Measurements from ENCODE around the gene ZG16B.

ZG16B gene

GRCh38 chr16:2854700-2855309 lies 24.7 kb downstream of the ZG16B start:
- CTCF ChIA-PET, result interaction anchor here (0.5 to 1.7 kb wide), 6 partner anchors 8 to 153 kb away, joined by 3 to 5 read pairs (median 4); no protein-coding TSS in a partner anchor
- no peak for DNase-seq (ENCODE audit: low spot score)
- POLR2A ChIA-PET (ENCODE audit: low non-redundant PET), result no interaction called here
- peak; percentile 46 for TF ChIP-seq CTCF (conservative IDR thresholded peaks at IDR 0.05; ENCODE audit: low read depth)
- no peak overlapping the region; the same call in 1 of the 2 replicates for H3K27ac ChIP-seq

DNA sequence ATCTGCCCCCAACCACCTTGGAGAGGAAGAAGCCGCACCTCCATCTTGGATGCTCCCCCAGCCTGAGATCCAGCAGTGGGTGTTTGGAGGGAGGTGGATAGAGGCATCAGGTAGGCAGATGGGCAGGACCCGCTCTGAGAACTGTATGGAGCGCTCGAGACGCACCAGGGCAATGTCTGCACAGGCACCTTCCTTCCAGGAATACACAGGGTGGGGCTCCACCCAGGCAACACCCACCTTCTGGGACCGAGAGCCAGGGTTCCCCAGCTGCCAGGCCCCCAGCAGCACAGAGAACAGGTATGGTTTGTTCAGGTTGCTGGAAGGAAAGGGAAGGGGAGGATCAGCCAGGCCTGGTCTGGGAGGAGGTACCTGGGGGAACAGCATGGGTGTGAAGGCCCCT lies 25.4 kb downstream of the ZG16B start:
- H3K27ac ChIP-seq, result peak overlapping the region; percentile 62
- no peak for DNase-seq (ENCODE audit: low spot score)
- ChIA-PET CTCF (interaction anchor here (0.6 to 1.6 kb wide), 2 partner anchors 16 to 27 kb away, joined by 3 to 4 read pairs; no protein-coding TSS in a partner anchor), POLR2A (ENCODE audit: low non-redundant PET) (no interaction called here)
- TF ChIP-seq CTCF (conservative IDR thresholded peaks at IDR 0.05; ENCODE audit: low read depth), result no peak

DNA sequence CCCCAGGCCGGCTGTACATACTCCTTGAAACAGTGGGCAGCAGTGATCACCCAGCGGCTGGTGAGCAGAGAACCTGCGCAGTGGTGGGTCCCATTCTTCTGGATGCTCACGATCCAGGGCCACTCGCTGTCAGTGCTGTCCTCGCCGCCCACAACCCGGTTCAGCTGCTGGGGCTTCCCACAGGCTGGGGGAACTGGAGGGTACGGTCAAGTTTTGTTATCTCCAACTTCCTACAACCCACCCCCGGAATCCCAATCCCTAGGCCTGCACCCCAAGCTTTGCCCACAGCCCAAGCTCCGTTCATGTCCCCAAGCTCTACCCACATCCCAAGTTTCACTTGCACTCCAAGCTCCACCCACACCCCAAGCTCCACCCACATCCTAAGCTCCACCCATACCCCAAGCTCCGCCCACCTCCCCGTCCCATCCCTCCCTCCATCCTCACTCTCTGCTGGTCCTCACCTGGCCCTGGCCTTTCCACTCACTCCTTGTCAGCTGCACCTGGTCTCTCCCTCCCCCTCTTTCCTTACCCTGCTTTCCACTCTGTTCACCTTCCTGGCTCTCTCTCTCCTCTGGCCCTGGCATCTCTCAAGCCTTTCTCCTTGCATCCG lies 26.1 kb downstream of the ZG16B start:
- CTCF ChIA-PET, result interaction anchor here (0.6 to 1.6 kb wide), 3 partner anchors 14 to 26 kb away, joined by 3 to 4 read pairs (median 3); no protein-coding TSS in a partner anchor
- no peak for TF ChIP-seq CTCF (conservative IDR thresholded peaks at IDR 0.05; ENCODE audit: low read depth)
- DNase-seq (ENCODE audit: low spot score), result peak; percentile 64
- H3K27ac ChIP-seq, result peak overlapping the region; percentile 62
- POLR2A ChIA-PET (ENCODE audit: low non-redundant PET), result no interaction called here

DNA sequence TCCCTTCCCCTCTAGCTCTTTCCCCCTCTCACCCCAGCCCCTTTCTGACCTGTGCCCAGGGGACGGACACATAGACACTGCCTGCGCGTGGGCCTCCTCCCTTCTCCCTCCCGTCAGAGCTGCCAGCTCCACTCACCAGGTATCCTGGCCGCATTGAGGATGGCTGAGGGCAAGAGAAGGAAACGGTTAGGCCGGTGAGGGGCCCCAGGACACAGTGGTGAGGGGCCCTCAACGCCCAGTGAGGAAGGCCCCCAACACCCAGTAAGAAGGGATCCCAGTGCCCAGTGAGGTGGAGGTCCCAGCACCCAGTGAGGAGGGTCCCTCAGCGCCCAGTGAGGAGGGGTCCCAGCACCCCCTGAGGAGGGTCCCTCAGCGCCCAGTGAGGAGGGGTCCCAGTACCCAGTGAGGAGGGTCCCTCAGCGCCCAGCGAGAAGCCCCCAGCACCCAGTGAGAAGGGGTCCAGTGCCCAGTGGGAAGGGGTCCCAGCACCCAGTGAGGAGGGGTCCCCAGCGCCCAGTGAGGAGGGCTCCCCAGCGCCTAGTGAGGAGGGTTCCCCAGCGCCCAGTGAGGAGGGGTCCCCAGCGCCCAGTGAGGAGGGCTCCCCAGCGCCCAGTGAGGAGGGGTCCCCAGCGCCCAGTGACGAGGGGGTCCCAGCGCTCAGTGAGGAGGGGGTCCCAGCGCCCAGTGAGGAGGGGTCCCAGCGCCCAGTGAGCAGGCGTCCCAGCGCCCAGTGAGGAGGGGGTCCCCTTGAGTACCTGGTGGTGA lies 26.8 kb downstream of the ZG16B start:
- ChIA-PET CTCF (interaction anchor here (0.8 to 1.6 kb wide), 2 partner anchors 15 to 17 kb away, joined by 3 to 4 read pairs; no protein-coding TSS in a partner anchor), POLR2A (ENCODE audit: low non-redundant PET) (no interaction called here)
- no peak for TF ChIP-seq CTCF (conservative IDR thresholded peaks at IDR 0.05; ENCODE audit: low read depth)
- no peak for DNase-seq (ENCODE audit: low spot score)
- peak overlapping the region; percentile 62 for H3K27ac ChIP-seq

- POLR2A ChIA-PET (ENCODE audit: low non-redundant PET), result interaction anchor here (1.2 kb wide), 1 partner anchor 19 kb away, joined by 3 read pairs; no protein-coding TSS in a partner anchor
- CTCF ChIA-PET, result interaction anchor here (0.7 to 1.5 kb wide), 4 partner anchors 10 to 1177 kb away, joined by 3 read pairs; no protein-coding TSS in a partner anchor
- TF ChIP-seq CTCF (conservative IDR thresholded peaks at IDR 0.05; ENCODE audit: low read depth), result no peak
- peak; percentile 42 for DNase-seq (ENCODE audit: low spot score)
- H3K27ac ChIP-seq, result no peak within 1 kb of the TSS
Observed at GRCh38 chr16:2857451-2858244, 27.5 kb downstream of the ZG16B start, which contains the start of gene PRSS22. Gene PRSS22 (minus strand): TSS chr16:2858170. CDS start chr16:2858104, 66 bp downstream.
